ENCODE measurements around the gene WWTR1. TPM values are rescaled to one million over a fixed set of nuclear protein-coding genes. Genes with fewer than 3 reads are reported as not detected.

WWTR1 gene
- total and polyA plus RNA-seq, 2 of the 4 experiments (the other 2 are of a cell fraction), result 38.9 to 65.3 TPM

GRCh38 chr3:149619136-149619535 lies 38.7 kb downstream of the WWTR1 start:
- Histone ChIP-seq H2AFZ (replicated peaks; ENCODE audit: low read length, poor library complexity) (no peak overlapping the region), H3K23ac (ENCODE audit: low read depth, low read length) (no peak overlapping the region), H3K56ac (ENCODE audit: extremely low read depth, insufficient read depth, low read length) (no peak overlapping the region), H3K4me3 (ENCODE audit: insufficient read depth, low read depth, low read length) (no peak overlapping the region), H3K9ac (ENCODE audit: low read depth, low read length) (no peak overlapping the region), H3K4me1 (ENCODE audit: control insufficient read depth, insufficient read depth, low read length) (peaks cover 27% of the 10 kb centered on the region), H4K91ac (ENCODE audit: insufficient read depth, low read depth, low read length) (no peak overlapping the region), H3K4ac (ENCODE audit: low read depth, low read length) (no peak overlapping the region), H3K36me3 (ENCODE audit: control insufficient read depth, insufficient read depth, low read length) (peaks cover 6% of the 10 kb centered on the region), H3K18ac (ENCODE audit: low read depth, low read length) (no peak overlapping the region; the same call in 1 of the 2 replicates), H3K14ac (replicated peaks; ENCODE audit: low read depth, low read length) (peak overlapping the region; percentile 75), H2BK20ac (ENCODE audit: low read depth, low read length) (no peak overlapping the region), H2BK120ac (ENCODE audit: low read depth, low read length) (no peak overlapping the region), H3K9me1 (ENCODE audit: insufficient read depth, low read length) (peaks cover 36% of the 10 kb centered on the region), H2BK15ac (ENCODE audit: low read depth, low read length) (peak overlapping the region; percentile 47; the same call in 1 of the 3 replicates), H3K27ac (ENCODE audit: insufficient read depth, low read length) (no peak overlapping the region), H4K20me1 (ENCODE audit: insufficient read depth, low read length) (peaks cover 74% of the 10 kb centered on the region), H4K5ac (ENCODE audit: low read depth, low read length) (no peak overlapping the region), H2AK5ac (ENCODE audit: low read depth, low read length) (peak overlapping the region; percentile 66; the same call in 1 of the 2 replicates), H2BK5ac (ENCODE audit: low read depth, low read length, poor library complexity, severe bottlenecking) (no peak overlapping the region), H4K8ac (ENCODE audit: low read depth in 2 of 2, low read length in 2 of 2) (0 out of 4 replicates have a peak overlapping the region, but pooled peaks of 1 of the 2 experiments have one; percentile 22), H2AK9ac (replicated peaks; ENCODE audit: low read depth, low read length, poor library complexity) (no peak overlapping the region), H3K4me2 (ENCODE audit: low read depth, low read length) (no peak overlapping the region; the same call in 1 of the 2 replicates), H3K79me1 (ENCODE audit: low read depth in 1 of 2, low read length in 2 of 2) (peaks cover 37 to 83% of the 10 kb centered on the region in 2 experiments), H3K27me3 (ENCODE audit: control insufficient read depth, insufficient read depth, low read length) (no peaks in the 10 kb centered on the region), H3K9me3 (ENCODE audit: control insufficient read depth, insufficient read depth, low read length) (no peaks in the 10 kb centered on the region)
- no CpG with 5 or more reads among the region's 4 CpGs for WGBS, 2 experiments (ENCODE audit: extremely low coverage in 2 of 2, insufficient read length in 1 of 2)
- intact Hi-C loops (cut with micrococcal nuclease), result no loop called here
- in situ Hi-C loops (cut with MboI; ENCODE audit: low sequenced_read_pairs), result no loop called here
- dilution Hi-C loops (cut with HindIII; ENCODE audit: low sequenced_read_pairs, unreplicated experiment), result no loop called here
- ChIA-PET POLR2A (ENCODE audit: unreplicated experiment) (no interaction called here), CTCF (interaction anchor here (0.9 kb wide), 1 partner anchor 9 kb away, joined by 3 read pairs; no protein-coding TSS in a partner anchor)
- TF ChIP-seq MAFK (IDR thresholded peaks at IDR 0.05; ENCODE audit: low read depth, low read length), result no peak
- no peak for TF ChIP-seq SMC3 (IDR thresholded peaks at IDR 0.05; ENCODE audit: low read depth, low read length)
- no peak for TF ChIP-seq MXI1 (IDR thresholded peaks at IDR 0.05; ENCODE audit: borderline replicate concordance, low read depth, low read length)
- no peak for TF ChIP-seq ELK1 (IDR thresholded peaks at IDR 0.05; ENCODE audit: borderline replicate concordance, low read depth, low read length)
- no peak for TF ChIP-seq CEBPB (IDR thresholded peaks at IDR 0.05; ENCODE audit: low read depth, low read length)
- no peak for DNase-seq
- no peak for ATAC-seq (ENCODE audit: low read depth)
- BruUV-seq (replicated peaks), result no TSS peak

Measured in IMR-90 (cell line).